MCF 10A (cell line): ENCODE data around the gene NTF3. TPM values are rescaled to one million over a fixed set of nuclear protein-coding genes. Genes with fewer than 3 reads are reported as not detected.

ENCODE experiments used
- BruUV-seq: library from RNA; stranded (reverse); fragments of 400-500 nt; replicated peaks from 2 replicates; lab custom pipeline; 2021; lab: Mats Ljungman, UMichigan
- CTCF ChIA-PET: fragments of 300-600 bp; sonication (Branson Sonifier 250); formaldehyde crosslinking; extraction: SDS; loops from one replicate; lab custom pipeline; 2021; ENCODE audit warnings: antibody characterized with exemption, inconsistent platforms; lab: Yijun Ruan, JAX
- POLR2A ChIA-PET: fragments of 300-600, 350-650 bp; sonication (Branson Sonifier 250); formaldehyde crosslinking; extraction: SDS; loops from one replicate; lab custom pipeline; 2020; ENCODE audit warnings: antibody characterized with exemption, inconsistent platforms; lab: Yijun Ruan, JAX
- DNase-seq: peaks from one replicate; pipeline ENCODE4 v3.0.0-alpha.2; 2018; ENCODE audit not compliant: unreplicated experiment
- H3K27ac Mint-ChIP-seq: one replicate; pipeline ENCODE4 v1.8.0; 2022; ENCODE audit warnings: mild to moderate bottlenecking, low read depth, mixed read lengths; ENCODE audit not compliant: unreplicated experiment
- H3K27me3 Mint-ChIP-seq: one replicate; pipeline ENCODE4 v1.8.0; 2022; ENCODE audit warnings: mixed read lengths; ENCODE audit not compliant: insufficient read depth, unreplicated experiment
- H3K36me3 Mint-ChIP-seq: one replicate; pipeline ENCODE4 v1.8.0; 2022; ENCODE audit warnings: mild to moderate bottlenecking, moderate library complexity, mixed read lengths; ENCODE audit not compliant: insufficient read depth, unreplicated experiment
- H3K4me1 Mint-ChIP-seq: one replicate; pipeline ENCODE4 v1.8.0; 2022; ENCODE audit warnings: mixed read lengths; ENCODE audit not compliant: insufficient read depth, unreplicated experiment
- H3K4me3 Mint-ChIP-seq: one replicate; pipeline ENCODE4 v1.8.0; 2022; ENCODE audit warnings: mild to moderate bottlenecking, moderate library complexity, mixed read lengths; ENCODE audit not compliant: unreplicated experiment
- H3K9me3 Mint-ChIP-seq: one replicate; pipeline ENCODE4 v1.8.0; 2022; ENCODE audit warnings: mixed read lengths; ENCODE audit not compliant: unreplicated experiment
- CTCF ChIP-seq: fragments of 200-600 bp; IDR thresholded peaks from one replicate; pipeline ENCODE4 v1.8.0; 2022; ENCODE audit warnings: antibody characterized with exemption, mild to moderate bottlenecking; ENCODE audit not compliant: unreplicated experiment
- intact Hi-C: fragments of 100-400 bp; cut with micrococcal nuclease; formaldehyde crosslinking; loops from 2 replicates; pipeline ENCODE4 v1.14.1; 2022
- total RNA-seq: library from RNA; stranded (reverse); gene quantifications from 2 replicates; pipeline ENCODE4 v1.2.3, GENCODE V29; 2022

NTF3 gene
- total RNA-seq, 1 experiment from 2014 or later, result not detected

- ChIA-PET CTCF (interaction anchor here (0.7 kb wide), 1 partner anchor 284 kb away, joined by 4 read pairs; no protein-coding TSS in a partner anchor), POLR2A (no interaction called here)
- H3K36me3 Mint-ChIP-seq, result peaks cover 6% of the 10 kb centered on the region
- no peaks in the 10 kb centered on the region for H3K27me3 Mint-ChIP-seq
- no peaks in the 10 kb centered on the region for H3K4me1 Mint-ChIP-seq
- peaks cover 5% of the 10 kb centered on the region for H3K9me3 Mint-ChIP-seq
- no peak overlapping the region for H3K4me3 Mint-ChIP-seq
- intact Hi-C loops, result no loop called here
- no peak for DNase-seq
- BruUV-seq, result no TSS peak
- H3K27ac Mint-ChIP-seq, result no peak overlapping the region
- no peak for TF ChIP-seq CTCF
Observed at GRCh38 chr12:5433845-5434646, 2.1 kb downstream of the NTF3 start.

- H3K27ac Mint-ChIP-seq, result no peak overlapping the region
- peaks cover 4% of the 10 kb centered on the region for H3K9me3 Mint-ChIP-seq
- no peaks in the 10 kb centered on the region for H3K27me3 Mint-ChIP-seq
- CTCF ChIA-PET, result interaction anchor here (0.7 kb wide), 1 partner anchor 283 kb away, joined by 4 read pairs; no protein-coding TSS in a partner anchor
- POLR2A ChIA-PET, result no interaction called here
- no peak for DNase-seq
- H3K36me3 Mint-ChIP-seq, result peaks cover 6% of the 10 kb centered on the region
- no peak for TF ChIP-seq CTCF
- intact Hi-C loops, result no loop called here
- no peak overlapping the region for H3K4me3 Mint-ChIP-seq
- BruUV-seq, result no TSS peak
- H3K4me1 Mint-ChIP-seq, result no peaks in the 10 kb centered on the region
Observed at GRCh38 chr12:5434647-5435560, 3.0 kb downstream of the NTF3 start.

GRCh38 chr12:5437182-5437583 is 5.3 kb downstream of the NTF3 start:
- H3K4me1 Mint-ChIP-seq, result no peaks in the 10 kb centered on the region
- H3K4me3 Mint-ChIP-seq, result no peak overlapping the region
- no peak overlapping the region for H3K27ac Mint-ChIP-seq
- no TSS peak for BruUV-seq
- no peak for TF ChIP-seq CTCF
- H3K27me3 Mint-ChIP-seq, result no peaks in the 10 kb centered on the region
- ChIA-PET CTCF (interaction anchor here (0.6 kb wide), 1 partner anchor 872 kb away, joined by 4 read pairs; no protein-coding TSS in a partner anchor), POLR2A (no interaction called here)
- intact Hi-C loops, result no loop called here
- peaks cover 22% of the 10 kb centered on the region for H3K9me3 Mint-ChIP-seq
- H3K36me3 Mint-ChIP-seq, result no peaks in the 10 kb centered on the region
- DNase-seq, result no peak

- ChIA-PET CTCF (no interaction called here), POLR2A (no interaction called here)
- Mint-ChIP-seq H3K4me3 (no peak overlapping the region), H3K27ac (no peak overlapping the region), H3K27me3 (no peaks in the 10 kb centered on the region), H3K36me3 (no peaks in the 10 kb centered on the region), H3K9me3 (peaks cover 23% of the 10 kb centered on the region), H3K4me1 (no peaks in the 10 kb centered on the region)
- BruUV-seq, result no TSS peak
- DNase-seq, result no peak
- TF ChIP-seq CTCF, result no peak
- intact Hi-C loops, result no loop called here
Observed at GRCh38 chr12:5437589-5437988, 5.7 kb downstream of the NTF3 start.
